LNCAP (cell line): ENCODE measurements around the gene RABGAP1L.

Experiments
- TF ChIP-seq, protein P1 (sequence below): fragments of 450-650 bp; IDR thresholded peaks from 2 replicates; pipeline ENCODE4 v1.5.1; 2017; ENCODE audit warnings: mild to moderate bottlenecking

RABGAP1L gene

DNA sequence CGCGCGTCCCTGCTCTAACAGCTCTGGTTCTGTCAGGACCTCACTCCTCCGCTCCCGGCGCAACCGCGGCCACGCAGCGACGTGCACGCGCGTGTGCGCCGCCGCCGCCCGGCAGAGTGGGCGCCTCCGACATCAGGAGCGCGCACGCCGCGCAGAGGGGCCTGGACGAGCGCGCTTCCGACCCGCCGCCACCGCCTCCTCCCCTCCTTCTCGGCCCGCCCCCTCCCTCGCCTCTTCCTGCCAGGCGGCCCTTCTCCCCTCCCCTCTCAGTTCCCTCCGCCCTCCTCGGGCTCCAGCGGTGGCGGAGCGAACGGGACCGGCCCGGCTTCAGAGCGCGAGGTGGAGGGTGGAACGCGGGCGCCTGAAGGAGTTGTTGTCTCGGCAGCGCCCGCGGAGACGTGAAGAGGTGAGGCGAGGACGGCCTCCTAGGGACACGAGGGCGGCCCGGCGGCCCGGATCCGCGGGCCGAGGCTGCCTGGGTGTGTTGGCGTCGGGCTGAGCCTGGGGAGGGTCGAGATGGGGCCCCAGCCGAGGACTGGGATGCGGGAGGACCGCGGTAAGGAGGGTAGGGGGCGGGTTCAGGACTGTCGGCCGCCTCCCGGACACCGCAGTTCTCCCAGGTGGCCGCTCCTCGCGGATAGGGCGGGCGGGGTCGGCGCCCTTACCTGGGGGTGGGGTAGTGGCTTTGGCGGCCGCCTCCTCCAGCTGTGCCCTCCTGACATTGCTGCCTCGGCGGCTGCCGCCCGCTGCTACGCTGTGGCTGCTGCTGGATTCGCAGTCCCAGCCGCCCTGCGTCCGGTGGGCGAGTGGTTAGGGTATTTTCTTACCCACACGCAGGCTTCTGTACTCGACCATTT is at the start of gene RABGAP1L:
TSS of gene RABGAP1L (plus strand) at position 269 of the 857 bp plus-strand sequence.
- TF ChIP-seq, protein P1, sequence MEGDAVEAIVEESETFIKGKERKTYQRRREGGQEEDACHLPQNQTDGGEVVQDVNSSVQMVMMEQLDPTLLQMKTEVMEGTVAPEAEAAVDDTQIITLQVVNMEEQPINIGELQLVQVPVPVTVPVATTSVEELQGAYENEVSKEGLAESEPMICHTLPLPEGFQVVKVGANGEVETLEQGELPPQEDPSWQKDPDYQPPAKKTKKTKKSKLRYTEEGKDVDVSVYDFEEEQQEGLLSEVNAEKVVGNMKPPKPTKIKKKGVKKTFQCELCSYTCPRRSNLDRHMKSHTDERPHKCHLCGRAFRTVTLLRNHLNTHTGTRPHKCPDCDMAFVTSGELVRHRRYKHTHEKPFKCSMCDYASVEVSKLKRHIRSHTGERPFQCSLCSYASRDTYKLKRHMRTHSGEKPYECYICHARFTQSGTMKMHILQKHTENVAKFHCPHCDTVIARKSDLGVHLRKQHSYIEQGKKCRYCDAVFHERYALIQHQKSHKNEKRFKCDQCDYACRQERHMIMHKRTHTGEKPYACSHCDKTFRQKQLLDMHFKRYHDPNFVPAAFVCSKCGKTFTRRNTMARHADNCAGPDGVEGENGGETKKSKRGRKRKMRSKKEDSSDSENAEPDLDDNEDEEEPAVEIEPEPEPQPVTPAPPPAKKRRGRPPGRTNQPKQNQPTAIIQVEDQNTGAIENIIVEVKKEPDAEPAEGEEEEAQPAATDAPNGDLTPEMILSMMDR, result no peak

DNA sequence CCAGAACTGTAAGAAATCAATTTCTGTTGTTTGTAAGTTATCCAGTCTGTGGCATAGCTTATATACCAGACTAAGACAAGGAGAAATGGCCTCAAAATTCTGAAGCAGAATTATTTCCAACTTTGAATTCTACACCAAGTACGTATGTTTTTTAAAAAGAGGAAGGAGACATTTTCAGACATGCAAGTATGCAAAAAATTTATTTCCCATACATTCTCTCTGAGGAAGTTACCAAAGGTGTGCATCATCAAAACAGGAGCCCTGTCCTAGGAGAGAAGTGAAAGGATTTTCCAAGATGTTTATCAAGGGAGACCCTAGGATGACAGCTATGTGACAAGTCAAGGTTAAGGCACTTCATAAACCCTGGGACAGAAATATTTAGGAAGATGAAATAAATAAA is 49.3 kb upstream of the RABGAP1L start:
- TF ChIP-seq, protein P1, result no peak

DNA sequence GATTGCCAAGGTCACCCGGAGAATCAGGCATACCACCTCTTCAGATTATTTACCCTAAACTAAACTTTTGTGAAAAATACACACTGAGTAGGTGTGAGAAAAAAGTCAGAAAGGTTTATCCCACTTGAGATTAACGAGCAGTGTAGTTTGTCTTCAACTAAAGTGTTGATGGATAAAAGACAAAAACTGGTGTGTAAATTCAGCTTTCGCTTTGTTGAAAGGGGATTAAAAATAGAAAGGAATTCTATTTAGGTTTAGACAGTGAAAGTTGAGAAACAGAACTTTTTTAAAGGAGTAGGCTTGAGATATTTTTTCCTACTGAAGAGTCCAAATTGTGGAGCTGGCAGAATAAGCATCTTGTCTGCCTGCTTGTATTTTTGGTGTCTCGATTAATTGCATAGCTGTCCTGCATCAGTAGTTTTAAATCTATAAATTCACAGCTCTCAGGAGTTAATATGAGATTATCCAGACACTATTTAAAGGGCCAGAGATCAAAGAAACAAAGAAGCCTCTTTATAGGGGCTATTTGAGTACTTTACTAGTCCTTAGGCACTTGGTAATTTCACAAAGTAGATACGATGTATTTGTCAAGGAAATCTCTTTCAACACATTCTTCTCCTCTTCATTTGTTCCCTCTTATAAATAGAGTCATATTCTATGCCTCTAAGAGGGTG is 46.7 kb upstream of the RABGAP1L start:
- TF ChIP-seq, protein P1, result no peak

DNA sequence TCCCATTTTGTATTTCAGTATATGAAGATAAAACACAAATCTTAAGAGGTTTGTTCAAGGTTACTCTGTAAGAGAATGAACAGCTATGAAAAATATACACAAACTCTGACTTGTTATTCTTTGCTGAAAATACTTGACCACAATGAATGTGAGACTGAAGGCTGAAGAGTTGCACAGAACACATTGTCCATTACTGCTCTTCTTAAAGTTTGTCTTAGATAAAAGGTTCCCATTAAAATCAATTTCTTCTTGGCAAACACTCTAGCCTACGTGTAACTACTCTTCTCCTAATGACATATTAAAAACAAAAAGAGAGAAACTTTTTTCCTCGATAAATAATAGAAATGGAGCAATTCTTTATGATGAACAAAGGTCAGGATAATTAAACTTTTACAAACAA is 45.2 kb upstream of the RABGAP1L start:
- TF ChIP-seq, protein P1, result no peak

DNA sequence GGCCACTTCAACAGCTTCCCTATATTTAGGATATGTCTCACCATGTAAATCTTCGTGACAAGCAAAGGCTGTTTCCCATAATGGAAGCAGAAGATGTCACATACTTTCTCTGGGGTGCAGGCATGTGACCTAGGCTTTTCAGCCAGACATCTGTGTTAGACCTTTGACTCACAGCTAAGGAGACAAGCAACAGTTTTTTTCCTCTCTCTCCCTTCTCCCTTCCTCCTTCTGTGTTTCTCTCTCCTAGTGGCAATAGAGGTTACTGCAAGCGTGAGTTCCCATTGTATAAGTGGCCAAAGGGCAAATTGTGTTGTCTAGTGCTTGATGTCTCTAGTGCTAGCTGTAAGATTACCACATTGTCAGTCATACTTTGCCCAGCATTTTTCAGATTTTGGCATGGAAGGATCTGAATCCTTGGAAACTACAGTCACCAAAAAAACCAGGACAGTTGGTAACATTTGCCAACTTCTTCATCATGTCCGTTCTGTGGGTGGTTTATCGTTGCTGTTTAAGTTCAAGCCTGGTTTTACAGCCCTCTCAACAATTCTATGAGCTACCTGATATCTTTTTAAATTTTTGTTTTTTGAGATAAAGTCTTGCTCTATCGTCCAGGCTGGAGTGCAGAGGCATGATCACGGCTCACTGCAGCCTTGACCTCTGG is 44.4 kb upstream of the RABGAP1L start:
- TF ChIP-seq, protein P1, result peak; percentile 79

DNA sequence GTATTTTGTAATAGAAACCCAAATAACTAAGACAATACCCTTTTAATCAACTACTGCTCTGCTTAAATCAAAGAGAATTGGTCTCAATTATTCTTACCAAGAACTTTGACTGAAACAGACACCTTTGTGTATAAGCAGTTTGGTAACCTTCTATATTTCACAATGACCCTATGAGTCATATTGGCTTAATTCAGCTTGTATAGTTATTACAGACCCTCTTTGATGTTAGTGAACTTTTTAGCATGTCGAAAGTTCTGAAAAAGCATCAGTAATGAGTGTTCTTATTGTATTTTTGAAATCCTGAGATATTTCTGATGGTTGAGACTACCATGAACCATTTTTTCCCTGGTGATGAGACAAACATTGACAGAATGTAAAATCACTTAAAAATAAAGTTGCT is 43.3 kb upstream of the RABGAP1L start:
- TF ChIP-seq, protein P1, result no peak

DNA sequence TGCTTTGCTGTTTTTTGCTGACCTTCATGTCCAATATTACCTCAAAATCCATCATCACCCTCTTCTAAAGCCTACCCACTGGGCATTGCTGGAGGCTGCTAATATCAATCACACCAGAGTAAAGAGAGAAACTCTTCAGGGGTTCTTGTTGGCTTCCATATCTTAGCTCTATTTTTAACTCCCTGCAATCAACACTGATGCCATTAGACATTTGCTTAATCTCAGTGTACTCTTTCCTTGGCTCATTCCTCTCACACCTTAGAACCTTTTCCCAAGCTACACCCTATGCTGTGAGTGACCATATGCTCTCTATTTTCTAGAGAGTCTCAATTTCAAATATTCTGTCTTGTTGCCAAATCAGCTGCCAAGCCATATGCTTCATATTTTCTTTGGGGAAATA is 40.6 kb upstream of the RABGAP1L start:
- TF ChIP-seq, protein P1, result no peak
